ENCODE results near the gene ZNF362. TPM values are rescaled to one million over a fixed set of nuclear protein-coding genes. Genes with fewer than 3 reads are reported as not detected.

ZNF362 gene
- total RNA-seq, 2 experiments from 2014 or later, result 18.1 to 18.7 TPM

- Mint-ChIP-seq H3K27me3 (no peaks in the 10 kb centered on the region), H3K36me3 (ENCODE audit: low read depth) (peaks cover 3% of the 10 kb centered on the region), H3K9me3 (no peaks in the 10 kb centered on the region), H3K27ac (peak overlapping the region; percentile 75), H3K4me3 (no peak overlapping the region), H3K4me1 (peaks cover 20% of the 10 kb centered on the region)
- CTCF ChIA-PET, result interaction anchor here (1.2 to 1.9 kb wide), 3 partner anchors 22 to 146 kb away, joined by 4 to 8 read pairs (median 6); no protein-coding TSS in a partner anchor
- POLR2A ChIA-PET, result interaction anchor here (1.0 to 1.3 kb wide), 2 partner anchors 24 to 78 kb away, joined by 3 read pairs; no protein-coding TSS in a partner anchor
- DNase-seq, result peak; percentile 35
Measured at GRCh38 chr1:33273406-33273805, 17.1 kb downstream of the ZNF362 start.

- H3K4me3 Mint-ChIP-seq, result no peak overlapping the region
- peaks cover 20% of the 10 kb centered on the region for H3K4me1 Mint-ChIP-seq
- peaks cover 6% of the 10 kb centered on the region for H3K36me3 Mint-ChIP-seq (ENCODE audit: low read depth)
- H3K27me3 Mint-ChIP-seq, result no peaks in the 10 kb centered on the region
- H3K9me3 Mint-ChIP-seq, result no peaks in the 10 kb centered on the region
- CTCF ChIA-PET, result interaction anchor here (1.2 to 1.9 kb wide), 3 partner anchors 22 to 147 kb away, joined by 4 to 8 read pairs (median 6); no protein-coding TSS in a partner anchor
- no peak overlapping the region for H3K27ac Mint-ChIP-seq
- DNase-seq, result no peak
- POLR2A ChIA-PET, result interaction anchor here (1.3 kb wide), 1 partner anchor 78 kb away, joined by 3 read pairs; no protein-coding TSS in a partner anchor
Measured at GRCh38 chr1:33273961-33274371, 17.7 kb downstream of the ZNF362 start.

GRCh38 chr1:33274446-33274845 lies 18.2 kb downstream of the ZNF362 start:
- Mint-ChIP-seq H3K9me3 (no peaks in the 10 kb centered on the region), H3K36me3 (ENCODE audit: low read depth) (peaks cover 6% of the 10 kb centered on the region), H3K4me1 (peaks cover 20% of the 10 kb centered on the region), H3K4me3 (no peak overlapping the region), H3K27ac (no peak overlapping the region), H3K27me3 (no peaks in the 10 kb centered on the region)
- no peak for DNase-seq
- POLR2A ChIA-PET, result interaction anchor here (1.3 kb wide), 1 partner anchor 77 kb away, joined by 3 read pairs; no protein-coding TSS in a partner anchor
- CTCF ChIA-PET, result interaction anchor here (1.0 to 1.4 kb wide), 2 partner anchors 21 to 24 kb away, joined by 4 read pairs; no protein-coding TSS in a partner anchor

- ChIA-PET CTCF (interaction anchor here (1.0 kb wide), 1 partner anchor 20 kb away, joined by 4 read pairs; no protein-coding TSS in a partner anchor), POLR2A (no interaction called here)
- Mint-ChIP-seq H3K27me3 (no peaks in the 10 kb centered on the region), H3K36me3 (ENCODE audit: low read depth) (peaks cover 9% of the 10 kb centered on the region), H3K9me3 (no peaks in the 10 kb centered on the region), H3K4me1 (peaks cover 20% of the 10 kb centered on the region), H3K4me3 (no peak overlapping the region), H3K27ac (no peak overlapping the region)
- DNase-seq, result no peak
Measured at GRCh38 chr1:33275195-33275594, 18.9 kb downstream of the ZNF362 start.

- DNase-seq, result no peak
- Mint-ChIP-seq H3K27ac (no peak overlapping the region), H3K27me3 (no peaks in the 10 kb centered on the region), H3K36me3 (ENCODE audit: low read depth) (peaks cover 9% of the 10 kb centered on the region), H3K4me3 (no peak overlapping the region), H3K4me1 (peaks cover 20% of the 10 kb centered on the region), H3K9me3 (no peaks in the 10 kb centered on the region)
- POLR2A ChIA-PET, result no interaction called here
- CTCF ChIA-PET, result no interaction called here
Measured at GRCh38 chr1:33275706-33276572, 19.6 kb downstream of the ZNF362 start.

GRCh38 chr1:33276573-33277298 lies 20.4 kb downstream of the ZNF362 start:
- Mint-ChIP-seq H3K4me3 (no peak overlapping the region), H3K36me3 (ENCODE audit: low read depth) (peaks cover 13% of the 10 kb centered on the region), H3K4me1 (peaks cover 20% of the 10 kb centered on the region), H3K9me3 (no peaks in the 10 kb centered on the region), H3K27me3 (no peaks in the 10 kb centered on the region), H3K27ac (no peak overlapping the region)
- no peak for DNase-seq
- CTCF ChIA-PET, result interaction anchor here (1.8 kb wide), 1 partner anchor 19 kb away, joined by 9 read pairs; no protein-coding TSS in a partner anchor
- POLR2A ChIA-PET, result no interaction called here

- peaks cover 16% of the 10 kb centered on the region for H3K36me3 Mint-ChIP-seq (ENCODE audit: low read depth)
- ChIA-PET POLR2A (no interaction called here), CTCF (interaction anchor here (1.8 kb wide), 1 partner anchor 18 kb away, joined by 9 read pairs; no protein-coding TSS in a partner anchor)
- H3K4me1 Mint-ChIP-seq, result peaks cover 17% of the 10 kb centered on the region
- no peak overlapping the region for H3K27ac Mint-ChIP-seq
- H3K27me3 Mint-ChIP-seq, result no peaks in the 10 kb centered on the region
- H3K9me3 Mint-ChIP-seq, result no peaks in the 10 kb centered on the region
- no peak overlapping the region for H3K4me3 Mint-ChIP-seq
- DNase-seq, result no peak
Measured at GRCh38 chr1:33277488-33278084, 21.3 kb downstream of the ZNF362 start.

GRCh38 chr1:33280091-33280661 lies 23.9 kb downstream of the ZNF362 start:
- CTCF ChIA-PET, result no interaction called here
- Mint-ChIP-seq H3K27ac (no peak overlapping the region), H3K4me3 (no peak overlapping the region), H3K9me3 (no peaks in the 10 kb centered on the region), H3K4me1 (no peaks in the 10 kb centered on the region), H3K36me3 (ENCODE audit: low read depth) (peaks cover 21% of the 10 kb centered on the region), H3K27me3 (no peaks in the 10 kb centered on the region)
- POLR2A ChIA-PET, result no interaction called here
- DNase-seq, result no peak

GRCh38 chr1:33281554-33282303 lies 25.4 kb downstream of the ZNF362 start:
- ChIA-PET CTCF (no interaction called here), POLR2A (interaction anchor here (1.0 kb wide), 1 partner anchor 68 kb away, joined by 3 read pairs; no protein-coding TSS in a partner anchor)
- H3K4me3 Mint-ChIP-seq, result no peak overlapping the region
- H3K9me3 Mint-ChIP-seq, result no peaks in the 10 kb centered on the region
- no peaks in the 10 kb centered on the region for H3K27me3 Mint-ChIP-seq
- DNase-seq, result no peak
- peaks cover 22% of the 10 kb centered on the region for H3K36me3 Mint-ChIP-seq (ENCODE audit: low read depth)
- H3K4me1 Mint-ChIP-seq, result no peaks in the 10 kb centered on the region
- H3K27ac Mint-ChIP-seq, result no peak overlapping the region

- CTCF ChIA-PET, result no interaction called here
- no peak for DNase-seq
- POLR2A ChIA-PET, result no interaction called here
Measured at GRCh38 chr1:33282791-33283190, 26.5 kb downstream of the ZNF362 start.

GRCh38 chr1:33284049-33284448 lies 27.8 kb downstream of the ZNF362 start:
- Mint-ChIP-seq H3K4me3 (no peak overlapping the region), H3K27me3 (no peaks in the 10 kb centered on the region), H3K36me3 (ENCODE audit: low read depth) (peaks cover 23% of the 10 kb centered on the region), H3K4me1 (no peaks in the 10 kb centered on the region), H3K27ac (no peak overlapping the region), H3K9me3 (no peaks in the 10 kb centered on the region)
- no peak for DNase-seq
- CTCF ChIA-PET, result interaction anchor here (1.9 kb wide), 1 partner anchor 11 kb away, joined by 6 read pairs; no protein-coding TSS in a partner anchor
- POLR2A ChIA-PET, result no interaction called here

More at GRCh38 chr1:33282791-33283190, 26.5 kb downstream of the ZNF362 start:
- H3K9me3 Mint-ChIP-seq, result no peaks in the 10 kb centered on the region
- H3K4me1 Mint-ChIP-seq, result no peaks in the 10 kb centered on the region
- H3K27ac Mint-ChIP-seq, result no peak overlapping the region
- no peaks in the 10 kb centered on the region for H3K27me3 Mint-ChIP-seq
- H3K4me3 Mint-ChIP-seq, result no peak overlapping the region
- peaks cover 22% of the 10 kb centered on the region for H3K36me3 Mint-ChIP-seq (ENCODE audit: low read depth)

Data from activated CD4-positive, alpha-beta memory T cell treated with anti-CD3 and anti-CD28 coated beads, Interleukin-2, amount 10 ng/mL, durations not matched to agents 7 days and 5 days (primary cell).